Neural progenitor cell (in vitro differentiated cells): Measurements from ENCODE around the gene IGSF21.

Experiments
- CTCF ChIP-seq: fragments of 200-600 bp; sonication (generic); IDR thresholded peaks from 2 replicates; pipeline ENCODE4 v1.5.1; 2017; ENCODE audit warnings: antibody characterized with exemption, mild to moderate bottlenecking
- EZH2 ChIP-seq: fragments of 200-600 bp; sonication (generic); IDR thresholded peaks from 2 replicates; pipeline ENCODE4 v1.6.1; 2017; ENCODE audit warnings: antibody characterized with exemption, mild to moderate bottlenecking, moderate library complexity
- EZH2phosphoT487 ChIP-seq: fragments of 200-600 bp; sonication (generic); IDR thresholded peaks from 2 replicates; pipeline ENCODE4 v1.6.1; 2017; ENCODE audit warnings: antibody characterized with exemption

GRCh38 chr1:18419845-18420184 is 312.2 kb downstream of the IGSF21 start:
- TF ChIP-seq CTCF (no peak), EZH2phosphoT487 (no peak), EZH2 (no peak)
